Common myeloid progenitor, CD34-positive (primary cell): Measurements from ENCODE around the gene TNRC6B.

Source experiments
- CTCF ChIA-PET: fragments of 350-600 bp; sonication (Branson Sonifier 250); formaldehyde crosslinking; loops from one replicate; lab custom pipeline; 2021; ENCODE audit warnings: antibody characterized with exemption; lab: Charles Lee
- POLR2A ChIA-PET: fragments of 350-600 bp; sonication (Branson Sonifier 250); formaldehyde crosslinking; loops from one replicate; lab custom pipeline; 2021; ENCODE audit warnings: antibody characterized with exemption; lab: Charles Lee
- DNase-seq, 3 donors: peaks; one replicate each; pipeline versions ENCODE4 v3.0.0 to v3.0.0-alpha.2; 2013
- H3K27ac ChIP-seq, 2 experiments: 1 replicate in 1 of 2; 2 replicates in 1 of 2; pipeline ENCODE4 v1.7.0; 2013; ENCODE audit warnings: inconsistent platforms in 2 of 2, low read length in 2 of 2, mild to moderate bottlenecking in 2 of 2, low read depth in 1 of 2, moderate library complexity in 1 of 2; ENCODE audit not compliant: severe bottlenecking in 2 of 2, insufficient read depth in 1 of 2, poor library complexity in 1 of 2
- H3K27me3 ChIP-seq, 5 experiments: replicated peaks in 2 of 5; 1 replicate in 3 of 5; 2 replicates in 2 of 5; pipeline versions ENCODE4 v1.6.1 to v1.7.0; 2013; ENCODE audit warnings: low read length in 4 of 5, mild to moderate bottlenecking in 2 of 5, moderate library complexity in 2 of 5, inconsistent platforms in 1 of 5; ENCODE audit not compliant: insufficient read depth in 5 of 5, control insufficient read depth in 4 of 5
- H3K36me3 ChIP-seq, 4 experiments: 1 replicate in 2 of 4; 2 replicates in 2 of 4; pipeline versions ENCODE4 v1.6.1 to v1.7.0; 2013; ENCODE audit warnings: low read length in 3 of 4, control low read depth in 1 of 4, mild to moderate bottlenecking in 1 of 4; ENCODE audit not compliant: control insufficient read depth in 4 of 4, insufficient read depth in 4 of 4
- H3K4me1 ChIP-seq, 4 experiments: 1 replicate in 3 of 4; 2 replicates in 1 of 4; pipeline versions ENCODE4 v1.6.1 to v1.7.1; 2013; ENCODE audit warnings: low read length in 3 of 4, mild to moderate bottlenecking in 3 of 4, control low read depth in 1 of 4, inconsistent platforms in 1 of 4, moderate library complexity in 1 of 4; ENCODE audit not compliant: control insufficient read depth in 4 of 4, insufficient read depth in 4 of 4; ENCODE audit errors: control extremely low read depth in 1 of 4
- H3K4me3 ChIP-seq, 7 experiments: 1 replicate in 4 of 7; 2 replicates in 3 of 7; pipeline versions ENCODE4 v1.5.1 to v1.7.0; 2013; ENCODE audit warnings: mild to moderate bottlenecking in 7 of 7, low read length in 6 of 7, moderate library complexity in 6 of 7, inconsistent platforms in 2 of 7, low read depth in 2 of 7, control low read depth in 1 of 7; ENCODE audit not compliant: insufficient read depth in 4 of 7, control insufficient read depth in 1 of 7; ENCODE audit errors: extremely low read depth in 1 of 7
- H3K9me3 ChIP-seq, 5 experiments: 1 replicate in 4 of 5; 2 replicates in 1 of 5; pipeline versions ENCODE4 v1.6.1 to v1.7.1; 2013; ENCODE audit warnings: low read length in 4 of 5, mild to moderate bottlenecking in 2 of 5, inconsistent platforms in 1 of 5, low read depth in 1 of 5, moderate library complexity in 1 of 5; ENCODE audit not compliant: control insufficient read depth in 4 of 5, insufficient read depth in 2 of 5; ENCODE audit errors: control extremely low read depth in 1 of 5
- WGBS: methylation state at CpG from one replicate; pipeline ENCODE4 v1.1.5; 2013; ENCODE audit not compliant: insufficient coverage; 5-methylcytosine and 5-hydroxymethylcytosine counted together

The TNRC6B gene

DNA sequence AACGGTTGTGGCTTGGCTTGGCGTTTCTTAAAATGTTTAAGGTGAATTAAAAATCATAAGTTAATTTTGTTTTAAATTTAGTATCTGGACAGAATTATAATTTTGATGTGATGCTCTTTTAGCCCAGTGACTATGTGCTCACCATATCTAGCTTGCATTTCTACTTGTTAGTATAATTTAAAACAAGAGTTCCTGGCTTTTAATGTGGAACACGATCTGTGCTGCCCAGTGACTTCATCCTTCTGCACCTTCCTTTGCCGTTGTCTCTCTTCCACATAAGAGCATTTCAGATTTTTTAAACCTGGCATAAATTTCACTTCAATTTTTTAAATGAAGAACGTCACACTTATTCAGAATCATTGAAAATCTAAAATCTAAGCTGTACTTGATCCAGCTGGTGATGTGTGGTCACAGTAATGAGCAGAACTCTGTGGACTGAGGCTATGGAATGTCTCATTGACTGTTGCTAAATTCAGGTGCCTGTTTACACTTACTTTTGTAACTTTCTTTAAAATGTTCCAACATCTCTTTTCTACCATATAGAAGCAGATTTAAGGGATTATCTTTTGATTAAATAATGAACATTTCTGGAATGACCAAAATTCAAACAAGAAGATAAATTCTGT lies 93.1 kb downstream of the TNRC6B start:
- no peak overlapping the region for H3K27ac ChIP-seq
- 100% methylated on average over 1 of the region's 5 CpGs for WGBS
- DNase-seq = no peak
- H3K27me3 ChIP-seq = no peaks in the 10 kb centered on the region
- H3K4me1 ChIP-seq = peaks cover 0 to 19% (median 11%) of the 10 kb centered on the region in 4 experiments
- no peak overlapping the region for H3K4me3 ChIP-seq
- ChIA-PET CTCF (interaction anchor here (1.2 kb wide), 1 partner anchor 30 kb away, joined by 3 read pairs; no protein-coding TSS in a partner anchor), POLR2A (no interaction called here)
- H3K36me3 ChIP-seq = peaks cover 15 to 57% (median 32%) of the 10 kb centered on the region in 4 experiments
- no peaks in the 10 kb centered on the region for H3K9me3 ChIP-seq

DNA sequence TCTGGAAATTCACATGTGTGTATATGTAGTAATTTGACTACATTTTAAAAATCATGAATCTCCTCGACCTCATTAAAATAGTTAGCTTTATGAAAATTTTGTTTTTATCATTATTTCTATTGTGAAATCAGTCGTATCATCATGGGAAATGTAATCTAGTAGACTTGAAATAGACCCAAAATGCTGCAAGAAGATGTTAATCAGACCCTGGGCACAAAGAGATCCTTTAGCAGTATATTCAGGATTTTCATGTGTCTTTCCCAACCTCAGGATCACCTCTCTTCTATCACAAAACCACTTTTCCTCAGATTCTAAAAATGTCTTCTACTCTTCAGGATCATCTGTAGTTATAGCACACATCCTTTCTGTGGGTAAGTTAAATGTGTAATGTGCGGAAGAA lies 93.7 kb downstream of the TNRC6B start:
- Histone ChIP-seq H3K4me1 (peaks cover 2 to 21% (median 13%) of the 10 kb centered on the region in 4 experiments), H3K27me3 (no peaks in the 10 kb centered on the region), H3K4me3 (no peak overlapping the region), H3K9me3 (no peaks in the 10 kb centered on the region), H3K36me3 (peaks cover 12 to 52% (median 29%) of the 10 kb centered on the region in 4 experiments), H3K27ac (no peak overlapping the region)
- POLR2A ChIA-PET = no interaction called here
- no peak for DNase-seq
- no CpG with 5 or more reads among the region's 3 CpGs for WGBS
- CTCF ChIA-PET = interaction anchor here (1.2 kb wide), 1 partner anchor 30 kb away, joined by 3 read pairs; no protein-coding TSS in a partner anchor

DNA sequence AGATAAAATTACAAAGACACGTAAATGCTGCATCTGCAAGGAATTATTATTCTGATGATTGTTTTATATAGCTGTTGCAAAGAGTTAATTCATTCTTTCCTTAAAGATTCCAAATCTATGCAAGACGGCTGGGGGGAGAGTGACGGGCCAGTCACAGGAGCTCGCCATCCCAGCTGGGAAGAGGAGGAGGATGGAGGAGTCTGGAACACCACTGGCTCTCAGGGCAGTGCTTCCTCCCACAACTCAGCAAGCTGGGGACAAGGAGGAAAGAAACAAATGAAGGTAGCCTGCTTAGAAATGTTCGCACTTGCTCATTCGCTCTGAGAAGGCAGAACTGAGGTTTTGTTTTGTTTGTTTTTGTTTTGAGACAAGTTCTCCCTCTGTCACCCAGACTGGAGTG lies 95.6 kb downstream of the TNRC6B start:
- DNase-seq = no peak
- CTCF ChIA-PET = no interaction called here
- Histone ChIP-seq H3K4me1 (peaks cover 4 to 16% (median 9%) of the 10 kb centered on the region in 4 experiments), H3K4me3 (no peak overlapping the region), H3K9me3 (no peaks in the 10 kb centered on the region), H3K27me3 (no peaks in the 10 kb centered on the region), H3K27ac (no peak overlapping the region), H3K36me3 (peaks cover 10 to 49% (median 30%) of the 10 kb centered on the region in 4 experiments)
- 100% methylated on average over 2 of the region's 6 CpGs for WGBS
- POLR2A ChIA-PET = no interaction called here

DNA sequence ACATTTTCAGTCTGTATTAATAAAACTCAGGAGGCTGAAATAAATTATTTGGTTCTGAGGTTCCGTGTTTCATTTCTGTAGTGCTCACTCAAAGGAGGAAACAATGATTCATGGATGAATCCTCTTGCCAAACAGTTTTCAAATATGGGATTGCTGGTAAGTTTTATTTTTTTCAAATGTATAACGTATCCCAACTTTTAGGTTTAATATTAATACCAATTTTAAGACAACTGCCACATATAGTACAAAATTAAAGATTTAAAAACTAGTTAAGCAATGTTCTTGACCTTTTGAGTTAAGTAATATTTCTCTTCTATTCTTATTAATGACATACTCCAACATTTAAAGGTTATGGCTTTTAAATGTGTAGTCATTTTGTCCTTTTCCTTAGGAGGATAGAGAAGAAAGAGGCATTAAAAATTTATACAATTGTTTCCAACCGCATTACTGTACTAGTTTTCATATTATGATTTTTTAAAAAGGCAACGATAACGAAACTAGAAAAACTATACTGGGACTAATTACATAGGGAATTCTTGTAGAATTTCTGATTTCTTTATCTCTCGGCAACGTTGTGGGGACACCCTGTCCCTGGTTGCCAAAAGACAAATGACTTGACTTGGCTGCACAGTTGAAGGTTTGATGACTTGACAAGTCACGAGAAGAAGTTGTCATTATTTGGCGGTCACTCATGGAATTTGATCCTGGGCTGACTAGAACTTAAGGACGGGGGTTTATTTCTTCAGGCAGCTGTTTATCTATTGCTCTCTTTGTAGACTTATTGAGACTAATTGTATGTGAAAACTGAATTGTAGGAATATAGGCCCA lies 99.5 kb downstream of the TNRC6B start:
- H3K36me3 ChIP-seq = peaks cover 16 to 65% (median 48%) of the 10 kb centered on the region in 4 experiments
- DNase-seq = peak in 2 of 3 donors; percentile 20 to 22
- H3K9me3 ChIP-seq = no peaks in the 10 kb centered on the region
- WGBS = 95% methylated on average over 6 of the region's 10 CpGs
- H3K4me1 ChIP-seq = peaks cover 4 to 14% (median 8%) of the 10 kb centered on the region in 4 experiments
- no peaks in the 10 kb centered on the region for H3K27me3 ChIP-seq
- POLR2A ChIA-PET = no interaction called here
- CTCF ChIA-PET = interaction anchor here (1.2 kb wide), 1 partner anchor 12 kb away, joined by 3 read pairs; no protein-coding TSS in a partner anchor
- peak overlapping the region; percentile 42 to 82 for H3K27ac ChIP-seq
- peak overlapping the region in 2 of 7 experiments; percentile 74 to 79 for H3K4me3 ChIP-seq

DNA sequence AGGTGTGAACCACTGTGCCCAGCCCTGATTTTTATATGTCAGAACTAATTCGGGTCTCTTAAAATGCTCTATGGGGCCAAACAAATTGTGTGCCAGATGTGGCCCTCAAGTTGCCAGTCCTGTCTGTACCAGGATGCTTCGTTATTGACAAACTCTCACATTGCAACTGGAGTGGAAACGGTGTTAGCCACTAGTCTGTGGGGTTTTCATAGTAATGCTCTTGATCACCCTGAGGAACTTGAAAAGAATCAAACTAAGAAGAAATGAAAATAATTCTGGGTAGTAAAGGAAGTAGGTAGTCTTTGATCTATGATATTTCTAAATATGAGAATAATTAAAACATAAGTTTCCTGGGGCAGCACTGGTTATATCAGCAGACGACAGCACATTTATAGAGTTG lies 101.3 kb downstream of the TNRC6B start:
- ChIA-PET CTCF (no interaction called here), POLR2A (interaction anchor here (0.6 kb wide), 2 partner anchors 9 to 1276 kb away, joined by 5 read pairs; no protein-coding TSS in a partner anchor)
- 97% methylated on average over 4 of the region's 4 CpGs for WGBS
- H3K4me3 ChIP-seq = no peak overlapping the region
- H3K9me3 ChIP-seq = no peaks in the 10 kb centered on the region
- peaks cover 15 to 57% (median 39%) of the 10 kb centered on the region in 4 experiments for H3K36me3 ChIP-seq
- peaks cover 4 to 14% (median 8%) of the 10 kb centered on the region in 4 experiments for H3K4me1 ChIP-seq
- H3K27me3 ChIP-seq = no peaks in the 10 kb centered on the region
- H3K27ac ChIP-seq = no peak overlapping the region
- no peak for DNase-seq

DNA sequence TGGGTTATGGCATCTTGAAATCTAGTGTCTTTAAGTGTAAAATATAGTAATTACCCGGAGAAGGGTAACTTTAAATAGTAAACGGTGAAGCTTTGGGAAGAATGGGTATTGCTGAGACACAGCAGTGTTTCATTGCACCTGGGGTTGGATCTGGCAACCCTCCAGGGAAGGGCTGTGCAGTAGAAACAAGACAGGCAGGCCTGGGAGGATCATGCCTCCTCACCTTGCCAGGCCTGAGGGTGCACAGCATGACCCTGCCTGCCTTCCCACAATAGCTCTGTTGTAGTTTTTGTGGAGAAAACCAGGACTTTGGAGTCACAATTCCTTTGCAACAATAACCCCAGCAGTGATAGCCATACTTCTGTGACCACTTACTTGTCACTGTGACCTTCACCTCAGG lies 104.0 kb downstream of the TNRC6B start:
- peaks cover 0 to 2% (median 0%) of the 10 kb centered on the region in 4 experiments for H3K4me1 ChIP-seq
- WGBS = 100% methylated on average over 2 of the region's 2 CpGs
- no peak for DNase-seq
- POLR2A ChIA-PET = no interaction called here
- H3K27me3 ChIP-seq = no peaks in the 10 kb centered on the region
- CTCF ChIA-PET = no interaction called here
- no peak overlapping the region for H3K4me3 ChIP-seq
- H3K27ac ChIP-seq = no peak overlapping the region
- H3K9me3 ChIP-seq = no peaks in the 10 kb centered on the region
- peaks cover 22 to 70% (median 45%) of the 10 kb centered on the region in 4 experiments for H3K36me3 ChIP-seq
